B cell (primary cell): ENCODE measurements around the gene RPS15.

Experiments
- CTCF ChIP-seq: fragments of 200-600 bp; IDR thresholded peaks from one replicate; pipeline ENCODE4 v1.8.0; 2022; ENCODE audit warnings: antibody characterized with exemption, mild to moderate bottlenecking
- EZH2 ChIP-seq: IDR thresholded peaks from 2 replicates; pipeline ENCODE4 v1.6.1; 2012; ENCODE audit warnings: borderline replicate concordance, low read depth, mild to moderate bottlenecking, moderate library complexity, low read length; ENCODE audit not compliant: insufficient read depth, poor library complexity, severe bottlenecking

GRCh38 chr19:1412995-1413800 is 25.0 kb upstream of the RPS15 start:
- TF ChIP-seq CTCF: no peak
- TF ChIP-seq EZH2: no peak
